GM12878 (cell line): ENCODE data around the gene SMPD1. TPM values are rescaled to one million over a fixed set of nuclear protein-coding genes. Genes with fewer than 3 reads are reported as not detected.

Experiments used
- ATF2 ChIP-seq: IDR thresholded peaks from 2 replicates; pipeline ENCODE4 v1.6.1; 2012; ENCODE audit warnings: low read length, inconsistent platforms
- BCLAF1 ChIP-seq: fragments of 450-650 bp; IDR thresholded peaks from 2 replicates; pipeline ENCODE4 v1.6.1; 2017; ENCODE audit warnings: antibody characterized with exemption, mild to moderate bottlenecking, moderate library complexity
- BHLHE40 ChIP-seq, 2 experiments: fragments of 450-650 bp in 1 of 2; IDR thresholded peaks; 2 replicates each; pipeline ENCODE4 v1.6.1; 2011 to 2017; ENCODE audit warnings: low read depth in 2 of 2, borderline replicate concordance in 1 of 2, improper control_type of control experiment in 1 of 2, low read length in 1 of 2, mild to moderate bottlenecking in 1 of 2
- BRCA1 ChIP-seq: IDR thresholded peaks from 2 replicates; pipeline ENCODE4 v1.6.1; 2011; ENCODE audit warnings: low read depth, low read length, improper control_type of control experiment
- CBX3 ChIP-seq: fragments of 200-600 bp; sonication (generic); IDR thresholded peaks from 2 replicates; pipeline ENCODE4 v1.6.1; 2016; ENCODE audit warnings: low read depth, borderline replicate concordance
- FOS ChIP-seq: IDR thresholded peaks from 3 replicates; pipeline ENCODE4 v1.6.1; 2011; ENCODE audit warnings: borderline replicate concordance; ENCODE audit not compliant: insufficient read length; ENCODE audit errors: extremely low read depth
- HDGF ChIP-seq: fragments of 450-650 bp; IDR thresholded peaks from 2 replicates; pipeline ENCODE4 v1.6.1; 2016; ENCODE audit warnings: antibody characterized with exemption
- IRF5 ChIP-seq: fragments of 450-650 bp; IDR thresholded peaks from 2 replicates; pipeline ENCODE4 v1.6.1; 2017; ENCODE audit warnings: borderline replicate concordance
- KLF5 ChIP-seq: fragments of 450-650 bp; IDR thresholded peaks from 2 replicates; pipeline ENCODE4 v1.6.1; 2014; ENCODE audit warnings: mild to moderate bottlenecking; ENCODE audit not compliant: partially characterized antibody
- NFXL1 ChIP-seq: fragments of 450-650 bp; IDR thresholded peaks from 2 replicates; pipeline ENCODE4 v1.6.1; 2017; ENCODE audit warnings: antibody characterized with exemption, mild to moderate bottlenecking, borderline replicate concordance
- NKRF ChIP-seq: fragments of 450-650 bp; conservative IDR thresholded peaks from 2 replicates; pipeline ENCODE4 v1.6.1; 2017; ENCODE audit warnings: mild to moderate bottlenecking, moderate library complexity
- PAX5 ChIP-seq: IDR thresholded peaks from 2 replicates; pipeline ENCODE4 v1.6.1; 2011; ENCODE audit warnings: low read depth, low read length, borderline replicate concordance
- PKNOX1 ChIP-seq: fragments of 450-650 bp; IDR thresholded peaks from 2 replicates; pipeline ENCODE4 v1.6.1; 2016; ENCODE audit warnings: mild to moderate bottlenecking
- RAD51 ChIP-seq: fragments of 450-650 bp; IDR thresholded peaks from 2 replicates; pipeline ENCODE4 v1.6.1; 2016; ENCODE audit warnings: moderate library complexity, mild to moderate bottlenecking, inconsistent platforms
- RELA ChIP-seq: fragments of 450-650 bp; IDR thresholded peaks from 2 replicates; pipeline ENCODE4 v1.8.0; 2014; ENCODE audit warnings: borderline replicate concordance; ENCODE audit not compliant: partially characterized antibody
- RFX5 ChIP-seq: IDR thresholded peaks from 2 replicates; pipeline ENCODE4 v1.6.1; 2011; ENCODE audit warnings: low read depth, low read length, improper control_type of control experiment
- SMAD5 ChIP-seq: IDR thresholded peaks from 2 replicates; pipeline ENCODE4 v1.6.1; 2016; ENCODE audit warnings: antibody characterized with exemption, low read depth
- TAF1 ChIP-seq: IDR thresholded peaks from 2 replicates; pipeline ENCODE4 v1.6.1; 2011; ENCODE audit warnings: mild to moderate bottlenecking, low read depth, low read length, borderline replicate concordance
- TBL1XR1 ChIP-seq: IDR thresholded peaks from 2 replicates; pipeline ENCODE4 v1.6.1; 2012; ENCODE audit warnings: low read depth, low read length, improper control_type of control experiment
- YBX1 ChIP-seq: fragments of 450-650 bp; IDR thresholded peaks from 2 replicates; pipeline ENCODE4 v1.6.1; 2016; ENCODE audit warnings: antibody characterized with exemption
- YY1 ChIP-seq: IDR thresholded peaks from 2 replicates; pipeline ENCODE4 v1.6.1; 2011; ENCODE audit warnings: low read depth, mild to moderate bottlenecking, low read length
- ZNF207 ChIP-seq: fragments of 450-650 bp; IDR thresholded peaks from 2 replicates; pipeline ENCODE4 v1.6.1; 2014; ENCODE audit warnings: antibody characterized with exemption, mild to moderate bottlenecking, borderline replicate concordance
- ZNF384 ChIP-seq: IDR thresholded peaks from 2 replicates; pipeline ENCODE4 v1.6.1; 2012; ENCODE audit warnings: low read depth, mild to moderate bottlenecking, low read length, improper control_type of control experiment, borderline replicate concordance
- ZSCAN29 ChIP-seq: fragments of 450-650 bp; IDR thresholded peaks from 2 replicates; pipeline ENCODE4 v1.6.1; 2017; ENCODE audit warnings: mild to moderate bottlenecking, moderate library complexity
- polyA plus RNA-seq, 11 experiments: library from polyadenylated mRNA; depleted of rRNA in 4 of 11; unstranded in 6 of 11; stranded (reverse) in 5 of 11; fragments of >200 nt; fragmentation: Nextera tagmentation in 4 of 11; fragmentation: Illumina TruSeq in 1 of 11; extraction: Ambion mirVana in 4 of 11; extraction: Trizol in 1 of 11; gene quantifications; 1 replicate in 1 of 11; 2 replicates in 10 of 11; pipeline versions ENCODE4 v1.2.1 to v1.2.3, GENCODE V29; 2011 to 2016; ENCODE audit warnings: inconsistent platforms in 2 of 11, missing spikeins in 2 of 11, low read depth in 1 of 11
- total RNA-seq, 4 experiments: library from RNA; depleted of rRNA in 3 of 4; stranded (reverse); fragments of >200 nt in 3 of 4; fragmentation: Illumina TruSeq in 1 of 4; extraction: Trizol in 1 of 4; gene quantifications; 2 replicates each; pipeline versions ENCODE4 v1.2.1 to v1.2.3, GENCODE V29; 2013 to 2021

SMPD1 gene
- total and polyA plus RNA-seq, 10 of the 15 experiments (the other 5 are each of a cell fraction or from before 2014, with no cell fraction given) = 1.4 to 13.7 (median 6.2) TPM

GRCh38 chr11:6402561-6402981 is 12.3 kb downstream of the SMPD1 start (continued):
- TF ChIP-seq IRF5 (no peak), SMAD5 (no peak), BCLAF1 (no peak), YBX1 (no peak), PAX5 (peak; percentile 89), TBL1XR1 (peak; percentile 70), BRCA1 (no peak), YY1 (no peak), KLF5 (no peak), BHLHE40 (IDR thresholded peaks at IDR 0.05; ENCODE audit: borderline replicate concordance in 1 of 2, low read depth in 2 of 2, low read length in 1 of 2) (peak in 1 of 2 experiments; percentile 45; a peak in 1 of 4 replicates), RELA (no peak), ATF2 (peak; percentile 65; the same call in 1 of the 2 replicates), FOS (no peak), ZNF384 (no peak), RFX5 (no peak), RAD51 (no peak), ZNF207 (no peak; the same call in 1 of the 2 replicates), PKNOX1 (peak; percentile 16; the same call in 1 of the 2 replicates), HDGF (no peak), ZSCAN29 (no peak), CBX3 (no peak), NKRF (no peak), TAF1 (peak; percentile 49; the same call in 1 of the 2 replicates), NFXL1 (no peak)
